GM12878 (cell line): ENCODE measurements around the gene HOXA2. TPM values are rescaled to one million over a fixed set of nuclear protein-coding genes. Genes with fewer than 3 reads are reported as not detected.

Experiments used
- ATAC-seq: fragments of 200-7000 bp; cut with Tn5 transposase; 3 replicates; pipeline ENCODE4 v1.9.1; 2020; ENCODE audit warnings: mild to moderate bottlenecking, moderate library complexity
- BruUV-seq: library from RNA; stranded (reverse); fragments of 400-500 nt; replicated peaks from 2 replicates; lab custom pipeline; 2021; lab: Mats Ljungman, UMichigan
- CTCF ChIA-PET: fragments of 300-600 bp; sonication (Branson Sonifier 250); formaldehyde crosslinking; extraction: SDS; loops from one replicate; lab custom pipeline; 2021; ENCODE audit warnings: inconsistent platforms; lab: Yijun Ruan, JAX
- POLR2A ChIA-PET: fragments of 350-600 bp; formaldehyde crosslinking; extraction: SDS; loops from one replicate; lab custom pipeline; 2021; ENCODE audit warnings: inconsistent platforms; lab: Charles Lee
- RAD21 ChIA-PET: fragments of 300-600 bp; sonication (Branson Sonifier 250); formaldehyde crosslinking; loops from one replicate; lab custom pipeline; 2023; ENCODE audit warnings: antibody characterized with exemption; ENCODE audit not compliant: unreplicated experiment; lab: Charles Lee
- SMC1A ChIA-PET: fragments of 300-600 bp; sonication (Branson Sonifier 250); formaldehyde crosslinking; loops from one replicate; lab custom pipeline; 2023; ENCODE audit not compliant: unreplicated experiment, uncharacterized antibody; lab: Charles Lee
- DNase-seq: peaks from one replicate; pipeline ENCODE4 v3.0.0-alpha.2; 2011; ENCODE audit warnings: low read depth, low spot score
- FAIRE-seq: peaks from 3 replicates; lab custom pipeline; 2011; peaks lifted over from hg19 to GRCh38; lab: Jason Lieb, UNC
- H2AFZ ChIP-seq: 2 replicates; pipeline ENCODE4 v1.6.0; 2011; ENCODE audit warnings: low read depth, low read length, control low read depth; ENCODE audit not compliant: control insufficient read depth
- H3K27ac ChIP-seq: 2 replicates; pipeline ENCODE4 v1.5.1; 2011; ENCODE audit warnings: control low read depth; ENCODE audit not compliant: control insufficient read depth, insufficient read depth
- H3K27me3 ChIP-seq, 2 experiments: replicated peaks in 1 of 2; 2 replicates each; pipeline versions ENCODE4 v1.6.0 to v1.6.1; 2011; ENCODE audit warnings: low read length in 1 of 2; ENCODE audit not compliant: control insufficient read depth in 2 of 2, insufficient read depth in 2 of 2
- H3K36me3 ChIP-seq, 2 experiments: 2 replicates each; pipeline ENCODE4 v1.5.1; 2011; ENCODE audit warnings: low read length in 1 of 2; ENCODE audit not compliant: control insufficient read depth in 2 of 2, insufficient read depth in 2 of 2
- H3K4me1 ChIP-seq: 2 replicates; pipeline ENCODE4 v1.6.1; 2011; ENCODE audit warnings: mild to moderate bottlenecking, low read length, moderate library complexity, mixed read lengths; ENCODE audit not compliant: control insufficient read depth, insufficient read depth
- H3K4me2 ChIP-seq: 2 replicates; pipeline ENCODE4 v1.6.0; 2011; ENCODE audit warnings: control low read depth; ENCODE audit not compliant: control insufficient read depth, insufficient read depth
- H3K4me3 ChIP-seq: fragments of 200-600 bp; sonication (generic); 2 replicates; pipeline ENCODE4 v1.5.1; 2016
- H3K79me2 ChIP-seq: 2 replicates; pipeline ENCODE4 v1.6.0; 2011; ENCODE audit warnings: low read length; ENCODE audit not compliant: control insufficient read depth, insufficient read depth
- H3K9ac ChIP-seq: 2 replicates; pipeline ENCODE4 v1.8.0; 2011; ENCODE audit warnings: low read length, control low read depth, mixed read lengths; ENCODE audit not compliant: control insufficient read depth, insufficient read depth
- H3K9me3 ChIP-seq: replicated peaks from 3 replicates; pipeline ENCODE4 v1.5.1; 2011; ENCODE audit warnings: mild to moderate bottlenecking, low read length; ENCODE audit not compliant: control insufficient read depth, insufficient read depth
- H4K20me1 ChIP-seq: 2 replicates; pipeline ENCODE4 v1.6.0; 2011; ENCODE audit not compliant: control insufficient read depth, insufficient read depth
- BACH1 ChIP-seq: fragments of 450-650 bp; IDR thresholded peaks from 2 replicates; pipeline ENCODE4 v1.6.1; 2017; ENCODE audit warnings: mild to moderate bottlenecking, borderline replicate concordance
- BMI1 ChIP-seq: fragments of 450-650 bp; IDR thresholded peaks from 2 replicates; pipeline ENCODE4 v1.6.1; 2016; ENCODE audit warnings: mild to moderate bottlenecking, moderate library complexity, borderline replicate concordance
- CBFB ChIP-seq: IDR thresholded peaks from 2 replicates; pipeline ENCODE4 v1.6.1; 2016; ENCODE audit warnings: antibody characterized with exemption, low read depth
- CHD4 ChIP-seq: fragments of 200-600 bp; sonication (generic); IDR thresholded peaks from 2 replicates; pipeline ENCODE4 v1.6.1; 2016; ENCODE audit warnings: mild to moderate bottlenecking
- EED ChIP-seq: sonication (generic); IDR thresholded peaks from 2 replicates; pipeline ENCODE4 v1.6.1; 2016; ENCODE audit warnings: antibody characterized with exemption, low read depth
- EP300 ChIP-seq, 2 experiments: fragments of 150-350 bp in 1 of 2; IDR thresholded peaks; 2 replicates each; pipeline ENCODE4 v1.6.1; 2011 to 2012; ENCODE audit warnings: low read depth in 2 of 2, low read length in 2 of 2, borderline replicate concordance in 1 of 2, improper control_type of control experiment in 1 of 2, inconsistent platforms in 1 of 2; ENCODE audit not compliant: control insufficient read depth in 1 of 2
- SMAD1 ChIP-seq: fragments of 450-650 bp; IDR thresholded peaks from 2 replicates; pipeline ENCODE4 v1.6.1; 2018; ENCODE audit warnings: mild to moderate bottlenecking, low read depth; ENCODE audit not compliant: partially characterized antibody
- TBL1XR1 ChIP-seq: IDR thresholded peaks from 2 replicates; pipeline ENCODE4 v1.6.1; 2012; ENCODE audit warnings: low read depth, low read length, improper control_type of control experiment
- WGBS: methylation state at CpG from one replicate; pipeline ENCODE4 v1.1.6; 2016; ENCODE audit warnings: low lambda C conversion rate; ENCODE audit not compliant: insufficient replicate concordance, insufficient coverage; ENCODE audit errors: missing lambda C conversion rate; 5-methylcytosine and 5-hydroxymethylcytosine counted together
- in situ Hi-C: fragments of 300-500 bp; cut with MboI; formaldehyde crosslinking; loops from 9 replicates; pipeline ENCODE4 v1.14.3; 2018; ENCODE audit warnings: mixed read lengths
- intact Hi-C: fragments of 100-400 bp; cut with micrococcal nuclease; formaldehyde crosslinking; loops from one replicate; pipeline ENCODE4 v1.14.2; 2022; ENCODE audit not compliant: unreplicated experiment
- polyA plus RNA-seq, 11 experiments: library from polyadenylated mRNA; depleted of rRNA in 4 of 11; unstranded in 6 of 11; stranded (reverse) in 5 of 11; fragments of >200 nt; fragmentation: Nextera tagmentation in 4 of 11; fragmentation: Illumina TruSeq in 1 of 11; extraction: Ambion mirVana in 4 of 11; extraction: Trizol in 1 of 11; gene quantifications; 1 replicate in 1 of 11; 2 replicates in 10 of 11; pipeline versions ENCODE4 v1.2.1 to v1.2.3, GENCODE V29; 2011 to 2016; ENCODE audit warnings: inconsistent platforms in 2 of 11, missing spikeins in 2 of 11, low read depth in 1 of 11
- total RNA-seq, 4 experiments: library from RNA; depleted of rRNA in 3 of 4; stranded (reverse); fragments of >200 nt in 3 of 4; fragmentation: Illumina TruSeq in 1 of 4; extraction: Trizol in 1 of 4; gene quantifications; 2 replicates each; pipeline versions ENCODE4 v1.2.1 to v1.2.3, GENCODE V29; 2013 to 2021

Gene HOXA2
- total and polyA plus RNA-seq, 10 of the 15 experiments (the other 5 are each of a cell fraction or from before 2014, with no cell fraction given), result not detected

- no peak for TF ChIP-seq CHD4
- TF ChIP-seq SMAD1, result no peak
- no peak for TF ChIP-seq EED
- TF ChIP-seq BMI1, result no peak
- TF ChIP-seq TBL1XR1, result no peak
Observed at GRCh38 chr7:27117887-27118491, 15.5 kb upstream of the HOXA2 start (continued).

- H3K79me2 ChIP-seq, result no peaks in the 10 kb centered on the region
- no peaks in the 10 kb centered on the region; the same call in 1 of the 2 replicates for H4K20me1 ChIP-seq
- no peak overlapping the region for H2AFZ ChIP-seq
- H3K27ac ChIP-seq, result no peak overlapping the region
- no peak for DNase-seq
- ChIA-PET POLR2A (no interaction called here), CTCF (no interaction called here), SMC1A (interaction anchor here (1.3 kb wide), 1 partner anchor 17 kb away, joined by 3 read pairs; no protein-coding TSS in a partner anchor), RAD21 (no interaction called here)
- no peak overlapping the region for H3K4me2 ChIP-seq
- no peak for FAIRE-seq
- WGBS, result 39% methylated on average over 10 of the region's 12 CpGs
- intact Hi-C loops, result no loop called here
- no peaks in the 10 kb centered on the region; a peak in 1 of 4 replicates for H3K27me3 ChIP-seq
- in situ Hi-C loops, result no loop called here
- ATAC-seq, result no peak
- H3K9ac ChIP-seq, result no peak overlapping the region
- TF ChIP-seq CBFB (no peak), EP300 (IDR thresholded peaks at IDR 0.05; ENCODE audit: borderline replicate concordance in 1 of 2, control insufficient read depth in 1 of 2, low read depth in 2 of 2, low read length in 2 of 2) (no peak), SMAD1 (no peak), BACH1 (no peak)
- BruUV-seq, result no TSS peak
- H3K36me3 ChIP-seq, result no peaks in the 10 kb centered on the region
- H3K9me3 ChIP-seq, result no peaks in the 10 kb centered on the region
- no peaks in the 10 kb centered on the region for H3K4me1 ChIP-seq
- no peak overlapping the region for H3K4me3 ChIP-seq
Observed at GRCh38 chr7:27116962-27117886, 14.7 kb upstream of the HOXA2 start.
